ENCODE data around the gene UROD.
"Not testable (repeated sequence)": the region's sequence is repeated elsewhere in the genome, so short reads cannot be mapped to it uniquely, and the experiment has no call there.

The UROD gene

GRCh38 chr1:45011837-45012638, at the start of gene UROD:
UROD (plus strand) TSS chr1:45012254; CDS start chr1:45012266, 12 bp downstream.
- peak; percentile 66 to 67 for DNase-seq (ENCODE audit: low read depth in 2 of 2)

GRCh38 chr1:44962729-44963128, 49.3 kb upstream of the UROD start:
- DNase-seq (ENCODE audit: low read depth in 2 of 2), result no peak

- DNase-seq (ENCODE audit: low read depth in 2 of 2), result no peak
These were observed 47.7 kb upstream of the UROD start for GRCh38 chr1:44964396-44964795.

- no peak for DNase-seq (ENCODE audit: low read depth in 2 of 2)
These were observed 41.7 kb upstream of the UROD start for GRCh38 chr1:44970317-44970716.

- no peak for DNase-seq (ENCODE audit: low read depth in 2 of 2)
These were observed 38.4 kb upstream of the UROD start for GRCh38 chr1:44973645-44974044.

GRCh38 chr1:44976252-44976651, 35.8 kb upstream of the UROD start:
- no peak for DNase-seq (ENCODE audit: low read depth in 2 of 2)

GRCh38 chr1:44977372-44977771, 34.7 kb upstream of the UROD start:
- not testable (repeated sequence) for DNase-seq (ENCODE audit: low read depth in 2 of 2)

- no peak for DNase-seq (ENCODE audit: low read depth in 2 of 2)
These were observed 26.2 kb upstream of the UROD start for GRCh38 chr1:44985747-44986359.

GRCh38 chr1:44988531-44989156, 23.4 kb upstream of the UROD start:
- no peak for DNase-seq (ENCODE audit: low read depth in 2 of 2)

GRCh38 chr1:44994309-44994898, 17.6 kb upstream of the UROD start:
- no peak for DNase-seq (ENCODE audit: low read depth in 2 of 2)

- no peak for DNase-seq (ENCODE audit: low read depth in 2 of 2)
These were observed 16.4 kb upstream of the UROD start for GRCh38 chr1:44995467-44996238.

GRCh38 chr1:44999232-44999631, 12.8 kb upstream of the UROD start:
- DNase-seq (ENCODE audit: low read depth in 2 of 2), result no peak

- no peak for DNase-seq (ENCODE audit: low read depth in 2 of 2)
These were observed 11.0 kb upstream of the UROD start for GRCh38 chr1:45001011-45001481.

GRCh38 chr1:45001576-45001975, 10.5 kb upstream of the UROD start:
- DNase-seq (ENCODE audit: low read depth in 2 of 2), result not testable (repeated sequence)

GRCh38 chr1:45002650-45003645, 9.1 kb upstream of the UROD start:
- no peak for DNase-seq (ENCODE audit: low read depth in 2 of 2)

GRCh38 chr1:45003741-45004140, 8.3 kb upstream of the UROD start:
- DNase-seq (ENCODE audit: low read depth in 2 of 2), result no peak

- DNase-seq (ENCODE audit: low read depth in 2 of 2), result no peak
These were observed 7.7 kb upstream of the UROD start for GRCh38 chr1:45004281-45004920.

GRCh38 chr1:45005761-45006160, 6.3 kb upstream of the UROD start:
- DNase-seq (ENCODE audit: low read depth in 2 of 2), result no peak

- no peak for DNase-seq (ENCODE audit: low read depth in 2 of 2)
These were observed 4.7 kb upstream of the UROD start for GRCh38 chr1:45007311-45007710.

- no peak for DNase-seq (ENCODE audit: low read depth in 2 of 2)
These were observed 4.0 kb upstream of the UROD start for GRCh38 chr1:45008076-45008475.

Data from stimulated activated CD4-positive, alpha-beta T cell treated with anti-CD3 and anti-CD28 coated beads, Interleukin-1b, Interleukin-23, amount 100 ng/mL, for 1 hour (primary cell).